ENCODE results near the gene GRHPR.

GRCh38 chr9:37432020-37432419 is 9.5 kb downstream of the GRHPR start:
- TF ChIP-seq ZNF10 (tag by site-specific recombination; IDR thresholded peaks at IDR 0.05) (no peak), ZNF140 (tag by site-specific recombination; IDR thresholded peaks at IDR 0.05) (no peak), ZNF274 (IDR thresholded peaks at IDR 0.05; ENCODE audit: low read length) (no peak), ZNF274 (tag by site-specific recombination; IDR thresholded peaks at IDR 0.05; ENCODE audit: borderline replicate concordance) (no peak), REST (tag by site-specific recombination; IDR thresholded peaks at IDR 0.05) (no peak), ZSCAN4 (tag by site-specific recombination; IDR thresholded peaks at IDR 0.05) (no peak)
